Brain microvascular endothelial cell (primary cell): Measurements from ENCODE around the gene EPB41L4B.

Experiments
- DNase-seq: peaks from one replicate; pipeline ENCODE4 v3.0.0-alpha.2; 2020
- H3K27ac ChIP-seq: fragments of 250-450 bp; sonication (Bioruptor Pico); 2 replicates; pipeline ENCODE4 v1.5.1; 2020; ENCODE audit warnings: mild to moderate bottlenecking, moderate library complexity
- H3K27me3 ChIP-seq: fragments of 250-450 bp; sonication (Bioruptor Pico); replicated peaks from 2 replicates; pipeline ENCODE4 v1.5.1; 2020; ENCODE audit warnings: mild to moderate bottlenecking
- H3K36me3 ChIP-seq: fragments of 250-450 bp; sonication (Bioruptor Pico); replicated peaks from 2 replicates; pipeline ENCODE4 v1.5.1; 2020; ENCODE audit warnings: mild to moderate bottlenecking
- H3K4me3 ChIP-seq: 2 replicates; pipeline ENCODE4 v1.5.1; 2011; ENCODE audit warnings: low read depth, mild to moderate bottlenecking, control low read depth, low read length, moderate library complexity
- in situ Hi-C: cut with HindIII; loops from 2 replicates; pipeline ENCODE4 v1.10.0; 2017; ENCODE audit warnings: low sequenced_read_pairs, low pct_ligation_motif_present
- TF ChIP-seq, protein P1 (sequence below): IDR thresholded peaks from 2 replicates; pipeline ENCODE4 v1.5.1; 2011; ENCODE audit warnings: low read depth, mild to moderate bottlenecking, moderate library complexity, low read length, control low read depth, inconsistent platforms; ENCODE audit errors: missing control alignments

EPB41L4B gene

GRCh38 chr9:109270971-109271925 is 49.6 kb downstream of the EPB41L4B start:
- no peaks in the 10 kb centered on the region for H3K27me3 ChIP-seq
- H3K27ac ChIP-seq, result no peak overlapping the region
- TF ChIP-seq, protein P1, sequence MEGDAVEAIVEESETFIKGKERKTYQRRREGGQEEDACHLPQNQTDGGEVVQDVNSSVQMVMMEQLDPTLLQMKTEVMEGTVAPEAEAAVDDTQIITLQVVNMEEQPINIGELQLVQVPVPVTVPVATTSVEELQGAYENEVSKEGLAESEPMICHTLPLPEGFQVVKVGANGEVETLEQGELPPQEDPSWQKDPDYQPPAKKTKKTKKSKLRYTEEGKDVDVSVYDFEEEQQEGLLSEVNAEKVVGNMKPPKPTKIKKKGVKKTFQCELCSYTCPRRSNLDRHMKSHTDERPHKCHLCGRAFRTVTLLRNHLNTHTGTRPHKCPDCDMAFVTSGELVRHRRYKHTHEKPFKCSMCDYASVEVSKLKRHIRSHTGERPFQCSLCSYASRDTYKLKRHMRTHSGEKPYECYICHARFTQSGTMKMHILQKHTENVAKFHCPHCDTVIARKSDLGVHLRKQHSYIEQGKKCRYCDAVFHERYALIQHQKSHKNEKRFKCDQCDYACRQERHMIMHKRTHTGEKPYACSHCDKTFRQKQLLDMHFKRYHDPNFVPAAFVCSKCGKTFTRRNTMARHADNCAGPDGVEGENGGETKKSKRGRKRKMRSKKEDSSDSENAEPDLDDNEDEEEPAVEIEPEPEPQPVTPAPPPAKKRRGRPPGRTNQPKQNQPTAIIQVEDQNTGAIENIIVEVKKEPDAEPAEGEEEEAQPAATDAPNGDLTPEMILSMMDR, result no peak
- in situ Hi-C loops, result no loop called here
- no peak for DNase-seq
- H3K36me3 ChIP-seq, result no peaks in the 10 kb centered on the region
- no peak overlapping the region for H3K4me3 ChIP-seq

DNA sequence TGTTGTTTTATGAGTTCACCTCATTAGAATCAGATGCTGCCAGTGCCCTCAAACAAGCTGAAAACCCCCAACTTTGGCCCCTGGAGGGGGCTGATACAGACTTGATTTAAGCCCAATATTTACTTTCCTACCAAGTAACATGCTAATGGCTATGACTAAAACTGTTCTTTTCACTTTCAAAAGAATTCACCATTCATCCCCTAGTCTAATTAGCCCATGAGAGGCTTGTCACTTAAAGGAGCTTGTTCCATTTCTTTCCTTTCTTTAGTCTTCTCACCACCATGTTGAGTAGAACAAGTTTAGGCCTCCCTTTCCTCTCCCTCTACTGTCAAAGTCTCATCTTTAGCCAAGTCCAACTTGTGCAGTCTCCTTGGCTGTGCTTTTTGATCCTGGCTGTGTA is 50.4 kb downstream of the EPB41L4B start:
- no peak for DNase-seq
- H3K36me3 ChIP-seq, result no peaks in the 10 kb centered on the region
- H3K27ac ChIP-seq, result no peak overlapping the region
- no peaks in the 10 kb centered on the region for H3K27me3 ChIP-seq
- in situ Hi-C loops, result no loop called here
- H3K4me3 ChIP-seq, result no peak overlapping the region
- TF ChIP-seq, protein P1, result no peak

- DNase-seq, result no peak
- no peaks in the 10 kb centered on the region for H3K27me3 ChIP-seq
- H3K27ac ChIP-seq, result no peak overlapping the region
- in situ Hi-C loops, result no loop called here
- no peaks in the 10 kb centered on the region for H3K36me3 ChIP-seq
- no peak overlapping the region for H3K4me3 ChIP-seq
- TF ChIP-seq, protein P1, result no peak
These were observed 51.0 kb downstream of the EPB41L4B start for GRCh38 chr9:109269839-109270238.

DNA sequence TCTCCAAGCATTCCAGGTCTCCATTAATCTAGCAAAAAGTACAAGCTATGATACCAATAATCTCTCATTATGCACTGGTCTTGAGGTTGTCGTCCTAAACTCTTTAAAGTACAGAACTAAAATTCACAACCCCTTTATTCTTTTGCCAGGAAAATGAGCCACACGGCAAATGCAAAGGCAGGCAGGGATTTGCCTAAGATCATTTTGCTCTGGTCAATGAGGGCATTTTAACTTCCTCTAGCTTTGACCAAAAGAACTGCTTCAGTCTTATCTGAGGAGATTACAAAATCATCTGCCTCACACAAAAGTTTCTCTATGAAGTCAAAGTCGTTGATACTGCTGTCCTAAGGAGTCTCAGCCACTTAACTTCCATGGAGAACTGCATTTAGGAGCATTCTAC is 51.8 kb downstream of the EPB41L4B start:
- no peaks in the 10 kb centered on the region for H3K27me3 ChIP-seq
- no peaks in the 10 kb centered on the region for H3K36me3 ChIP-seq
- no peak overlapping the region for H3K4me3 ChIP-seq
- no peak for DNase-seq
- TF ChIP-seq, protein P1, result no peak
- in situ Hi-C loops, result no loop called here
- no peak overlapping the region for H3K27ac ChIP-seq

DNA sequence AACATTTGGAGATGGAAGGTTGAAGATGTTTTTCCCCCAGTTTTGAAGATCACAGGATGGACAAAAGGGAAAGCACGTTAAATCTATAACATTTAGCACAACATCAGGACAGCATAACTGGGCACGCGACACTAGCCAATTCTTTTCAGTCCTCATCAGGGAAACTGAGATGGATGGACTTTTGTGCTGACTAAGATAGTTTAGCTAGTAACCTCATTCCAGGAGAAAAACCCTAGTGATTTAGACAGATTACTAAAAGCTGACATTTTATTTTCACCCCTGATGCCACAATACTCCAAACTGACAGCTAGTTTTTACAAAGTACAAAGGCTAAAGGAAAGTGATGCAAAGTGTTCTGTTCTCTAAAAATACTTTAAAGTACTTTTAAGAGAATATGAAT is 53.3 kb downstream of the EPB41L4B start:
- in situ Hi-C loops, result no loop called here
- H3K27me3 ChIP-seq, result no peaks in the 10 kb centered on the region

More for the DNA sequence above, 53.3 kb downstream of the EPB41L4B start:
- H3K4me3 ChIP-seq, result no peak overlapping the region
- no peak for DNase-seq
- TF ChIP-seq, protein P1, result no peak
- no peaks in the 10 kb centered on the region for H3K36me3 ChIP-seq
- H3K27ac ChIP-seq, result no peak overlapping the region
